ENCODE results near the gene DYRK4.

- TF ChIP-seq POLR2A (IDR thresholded peaks at IDR 0.05) = no peak
- TF ChIP-seq CTCF (IDR thresholded peaks at IDR 0.05) = no peak
Observed at GRCh38 chr12:4603946-4604345, 41.9 kb downstream of the DYRK4 start.
